Kidney (tissue), 14 donors: Measurements from ENCODE around the gene DAZAP1. TPM values are rescaled to one million over a fixed set of nuclear protein-coding genes. Genes with fewer than 3 reads are reported as not detected.
"Not testable (repeated sequence)": the region's sequence is repeated elsewhere in the genome, so short reads cannot be mapped to it uniquely, and the experiment has no call there.

Experiments used
- DNase-seq, 5 donors: peaks; one replicate each; pipeline ENCODE4 v3.0.0-alpha.2; 2013 to 2020
- FAIRE-seq: peaks from 2 replicates; lab custom pipeline; 2012; peaks lifted over from hg19 to GRCh38; lab: Jason Lieb, UNC
- H3K27ac ChIP-seq, 2 donors: one replicate each; pipeline ENCODE4 v1.7.0; 2013; ENCODE audit warnings: low read depth in 2 of 2, low read length in 2 of 2, inconsistent platforms in 1 of 2
- H3K27me3 ChIP-seq: one replicate; pipeline ENCODE4 v1.7.1; 2013; ENCODE audit warnings: low read length, inconsistent platforms; ENCODE audit not compliant: control insufficient read depth, insufficient read depth
- H3K36me3 ChIP-seq, 3 donors: one replicate each; pipeline versions ENCODE4 v1.7.0 to v1.7.1; 2013; ENCODE audit warnings: low read length in 3 of 3, control low read depth in 1 of 3, inconsistent platforms in 1 of 3; ENCODE audit not compliant: insufficient read depth in 3 of 3, control insufficient read depth in 2 of 3
- H3K4me1 ChIP-seq, 3 donors: one replicate each; pipeline versions ENCODE4 v1.7.0 to v1.7.1; 2013; ENCODE audit warnings: low read length in 3 of 3, inconsistent platforms in 1 of 3, low read depth in 1 of 3; ENCODE audit not compliant: control insufficient read depth in 2 of 3, insufficient read depth in 2 of 3
- H3K4me3 ChIP-seq, 3 donors: one replicate each; pipeline versions ENCODE4 v1.7.0 to v1.8.1; 2013; ENCODE audit warnings: low read length in 3 of 3, control low read depth in 1 of 3, inconsistent platforms in 1 of 3
- H3K9ac ChIP-seq, 3 donors: one replicate each; pipeline versions ENCODE4 v1.7.0 to v1.7.1; 2013; ENCODE audit warnings: low read length in 3 of 3, control low read depth in 1 of 3, inconsistent platforms in 1 of 3
- H3K9me3 ChIP-seq, 3 donors: one replicate each; pipeline versions ENCODE4 v1.7.0 to v1.7.1; 2013; ENCODE audit warnings: low read length in 3 of 3, control low read depth in 1 of 3, inconsistent platforms in 1 of 3; ENCODE audit not compliant: control insufficient read depth in 2 of 3, insufficient read depth in 1 of 3
- intact Hi-C: fragments of 100-400 bp; cut with DNase I; formaldehyde crosslinking; loops from one replicate; pipeline ENCODE4 v1.11.1; 2022
- polyA plus RNA-seq: library from polyadenylated mRNA; stranded (reverse); fragments of 350-450 nt; fragmentation: Illumina TruSeq; extraction: RNeasy Lipid Tissue Mini Kit (QIAGEN cat#74804); gene quantifications from one replicate; pipeline ENCODE4 v1.2.3, GENCODE V29; 2014; ENCODE audit warnings: low read depth, low replicate concordance; ENCODE audit not compliant: insufficient read depth
- total RNA-seq: library from RNA; stranded (reverse); fragmentation: NEBNext Ultra II Directional; extraction: Animal tissue kit (Norgen Biotek cat#: 25700); gene quantifications from one replicate; pipeline ENCODE4 v1.2.1, GENCODE V29; 2021
- TF ChIP-seq, protein P1 (sequence below): IDR thresholded peaks from 3 replicates; pipeline ENCODE4 v1.5.1; 2012; ENCODE audit warnings: mild to moderate bottlenecking, moderate library complexity, borderline replicate concordance; ENCODE audit not compliant: insufficient read depth; ENCODE audit errors: extremely low read depth
- donor health status: control.
- donor health status: control.
- donor health status: control.
- donor health status: control.
- donor health status: control.
- donor health status: DM: yes; HTN: yes; CAD: no.
- donor health status: Normal renal cell carcinoma (clear cell type).

Gene DAZAP1
- total and polyA plus RNA-seq, 2 donors from 2014 or later, result 47.7 to 98.5 TPM

DNA sequence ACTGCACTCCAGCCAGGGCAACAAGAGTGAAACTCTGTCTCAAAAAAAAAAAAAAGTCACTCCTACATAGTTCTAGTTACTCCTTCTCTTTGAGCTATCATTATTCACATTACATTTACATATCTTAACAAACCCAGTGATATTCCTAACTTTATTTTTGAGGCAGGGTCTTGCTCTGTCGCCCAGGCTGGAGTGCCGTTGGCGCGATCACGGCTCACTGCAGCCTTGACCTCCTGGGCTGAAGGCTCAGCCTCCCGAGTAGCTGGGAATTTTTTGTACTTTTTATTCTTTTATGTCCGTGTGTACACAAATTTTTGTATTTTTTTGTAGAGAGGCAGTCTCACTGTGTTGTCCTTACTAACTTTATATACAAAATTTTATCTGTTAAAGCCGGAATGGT lies 30.2 kb downstream of the DAZAP1 start:
- Histone ChIP-seq H3K27ac (no peak overlapping the region), H3K36me3 (peaks cover 2 to 25% (median 14%) of the 10 kb centered on the region in 3 donors), H3K9ac (peak overlapping the region in 1 of 3 donors; percentile 46), H3K4me3 (peak overlapping the region in 1 of 3 donors; percentile 86), H3K27me3 (no peaks in the 10 kb centered on the region), H3K9me3 (no peaks in the 10 kb centered on the region), H3K4me1 (peaks cover 0 to 12% (median 3%) of the 10 kb centered on the region in 3 donors)
- FAIRE-seq (no peak), DNase-seq (no peak)
- intact Hi-C loops, result no loop called here
- TF ChIP-seq, protein P1, sequence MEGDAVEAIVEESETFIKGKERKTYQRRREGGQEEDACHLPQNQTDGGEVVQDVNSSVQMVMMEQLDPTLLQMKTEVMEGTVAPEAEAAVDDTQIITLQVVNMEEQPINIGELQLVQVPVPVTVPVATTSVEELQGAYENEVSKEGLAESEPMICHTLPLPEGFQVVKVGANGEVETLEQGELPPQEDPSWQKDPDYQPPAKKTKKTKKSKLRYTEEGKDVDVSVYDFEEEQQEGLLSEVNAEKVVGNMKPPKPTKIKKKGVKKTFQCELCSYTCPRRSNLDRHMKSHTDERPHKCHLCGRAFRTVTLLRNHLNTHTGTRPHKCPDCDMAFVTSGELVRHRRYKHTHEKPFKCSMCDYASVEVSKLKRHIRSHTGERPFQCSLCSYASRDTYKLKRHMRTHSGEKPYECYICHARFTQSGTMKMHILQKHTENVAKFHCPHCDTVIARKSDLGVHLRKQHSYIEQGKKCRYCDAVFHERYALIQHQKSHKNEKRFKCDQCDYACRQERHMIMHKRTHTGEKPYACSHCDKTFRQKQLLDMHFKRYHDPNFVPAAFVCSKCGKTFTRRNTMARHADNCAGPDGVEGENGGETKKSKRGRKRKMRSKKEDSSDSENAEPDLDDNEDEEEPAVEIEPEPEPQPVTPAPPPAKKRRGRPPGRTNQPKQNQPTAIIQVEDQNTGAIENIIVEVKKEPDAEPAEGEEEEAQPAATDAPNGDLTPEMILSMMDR, result no peak

DNA sequence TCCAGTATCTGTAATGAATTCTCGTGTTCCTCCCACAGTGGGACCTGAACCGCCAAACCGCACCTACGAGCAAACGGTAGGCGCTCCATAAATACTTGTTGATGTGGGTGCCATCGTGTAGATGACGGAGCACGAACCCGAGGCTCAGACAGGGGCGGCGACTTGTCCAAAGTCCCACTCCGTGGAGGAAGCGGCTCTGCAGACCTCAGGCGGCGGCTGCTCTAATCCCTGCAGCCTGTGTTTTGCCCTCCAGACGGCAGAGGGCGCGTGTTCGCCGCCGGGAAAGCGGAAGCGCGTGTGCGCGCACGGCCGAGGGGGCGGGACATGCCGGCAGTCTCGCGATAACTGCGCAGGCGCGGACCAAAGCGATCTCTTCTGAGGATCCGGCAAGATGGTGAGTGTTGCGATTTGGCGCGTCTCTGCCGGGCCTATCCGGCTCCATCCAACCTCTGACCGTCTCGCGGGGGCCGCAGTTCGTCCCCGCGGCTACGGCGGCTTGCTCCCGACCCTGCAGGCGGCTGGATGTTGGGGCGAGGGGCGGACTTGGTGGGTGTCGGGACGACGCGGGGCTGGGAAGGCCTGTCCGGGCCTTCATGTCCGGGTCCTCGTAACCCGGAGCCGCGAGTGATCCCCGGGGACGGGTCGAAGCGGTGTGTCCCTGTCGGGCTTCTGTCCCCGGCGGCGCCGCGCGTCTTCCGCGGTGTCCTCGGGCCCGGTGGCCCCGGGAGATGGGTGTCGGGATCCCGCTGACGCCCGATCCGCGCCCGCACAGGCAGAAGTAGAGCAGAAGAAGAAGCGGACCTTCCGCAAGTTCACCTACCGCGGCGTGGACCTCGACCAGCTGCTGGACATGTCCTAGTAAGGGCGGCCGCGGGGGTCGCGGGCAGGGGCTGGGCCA lies 30.9 kb downstream of the DAZAP1 start, which contains the start of gene RPS15:
TSS of gene RPS15 (plus strand) at position 362 of the 898 bp plus-strand sequence. CDS start at position 392, 30 bp downstream.
- DNase-seq, result peak; percentile 96 to 98 (median 97)
- TF ChIP-seq, protein P1, result peak; percentile 98
- H3K9ac ChIP-seq, result peak within 1 kb of the TSS; percentile 43 to 89 (median 60)
- peaks cover 2 to 21% (median 14%) of the 10 kb centered on the region in 3 donors for H3K36me3 ChIP-seq
- H3K9me3 ChIP-seq, result no peaks in the 10 kb centered on the region
- H3K27me3 ChIP-seq, result no peaks in the 10 kb centered on the region
- peak within 1 kb of the TSS; percentile 68 to 86 (median 82) for H3K4me3 ChIP-seq
- intact Hi-C loops, result no loop called here
- FAIRE-seq, result no peak
- H3K4me1 ChIP-seq, result peaks cover 0 to 12% (median 3%) of the 10 kb centered on the region in 3 donors
- H3K27ac ChIP-seq, result peak within 1 kb of the TSS; percentile 80 to 91

DNA sequence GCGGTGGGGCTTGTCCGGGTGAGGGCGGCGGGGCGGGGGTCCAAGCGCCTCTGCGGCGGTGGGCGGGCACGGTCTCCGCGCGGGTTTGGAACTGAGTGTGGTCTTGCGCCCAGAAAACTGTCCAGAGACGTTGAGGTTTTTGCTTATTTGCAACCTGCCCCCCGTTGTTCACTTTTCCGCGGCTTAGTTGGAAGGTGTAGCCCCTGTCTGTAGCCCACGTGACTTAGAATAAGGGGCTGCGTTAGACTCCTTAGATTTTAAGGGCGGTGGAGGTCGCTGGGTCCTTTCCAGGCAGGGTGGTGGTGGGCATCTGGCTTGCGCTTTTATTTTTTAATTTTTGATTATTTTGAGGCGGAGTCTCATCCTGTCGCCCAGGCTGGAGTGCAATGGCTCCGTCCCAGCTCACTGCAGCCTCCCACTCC lies 31.6 kb downstream of the DAZAP1 start:
- DNase-seq (peak in 1 of 5 donors; percentile 53), FAIRE-seq (no peak)
- Histone ChIP-seq H3K4me1 (peaks cover 0 to 12% (median 3%) of the 10 kb centered on the region in 3 donors), H3K27ac (peak overlapping the region in 1 of 2 donors; percentile 91), H3K36me3 (peaks cover 2 to 21% (median 14%) of the 10 kb centered on the region in 3 donors), H3K27me3 (no peaks in the 10 kb centered on the region), H3K9me3 (no peaks in the 10 kb centered on the region), H3K4me3 (peak overlapping the region; percentile 68 to 86 (median 82)), H3K9ac (peak overlapping the region; percentile 43 to 89 (median 60))
- intact Hi-C loops, result no loop called here
- TF ChIP-seq, protein P1, result no peak

DNA sequence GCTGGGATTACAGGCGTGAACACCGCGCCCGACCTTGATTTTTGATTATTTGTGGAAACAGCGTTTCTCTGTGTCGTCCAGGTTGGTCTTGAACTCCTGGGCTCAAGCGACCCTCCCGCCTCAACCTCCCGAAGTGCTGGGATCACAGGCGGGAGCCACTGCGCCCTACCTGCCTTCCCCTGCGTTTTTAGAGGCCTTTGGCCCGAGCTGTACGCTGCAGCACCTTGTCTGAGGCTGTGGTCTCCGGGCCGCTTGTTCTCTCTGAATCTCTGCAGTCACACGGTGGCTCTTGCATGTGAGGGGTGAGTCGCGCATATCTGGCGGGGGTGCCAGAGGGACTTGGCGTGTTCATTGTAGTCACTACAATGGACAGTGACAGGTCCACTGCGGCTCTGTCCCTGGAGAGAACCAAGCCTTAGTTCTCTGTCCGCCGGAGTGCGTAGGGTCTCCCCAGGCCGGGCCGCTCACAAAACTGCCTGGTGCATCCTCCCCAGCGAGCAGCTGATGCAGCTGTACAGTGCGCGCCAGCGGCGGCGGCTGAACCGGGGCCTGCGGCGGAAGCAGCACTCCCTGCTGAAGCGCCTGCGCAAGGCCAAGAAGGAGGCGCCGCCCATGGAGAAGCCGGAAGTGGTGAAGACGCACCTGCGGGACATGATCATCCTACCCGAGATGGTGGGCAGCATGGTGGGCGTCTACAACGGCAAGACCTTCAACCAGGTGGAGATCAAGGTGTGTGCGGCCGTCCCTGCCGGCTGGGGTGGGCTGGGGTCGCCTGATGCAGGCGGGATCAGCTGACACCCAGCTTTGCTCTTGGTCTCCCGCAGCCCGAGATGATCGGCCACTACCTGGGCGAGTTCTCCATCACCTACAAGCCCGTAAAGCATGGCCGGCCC lies 32.4 kb downstream of the DAZAP1 start:
- H3K27me3 ChIP-seq, H3K9me3 ChIP-seq, H3K27ac ChIP-seq, DNase-seq, intact Hi-C loops, FAIRE-seq: not testable (repeated sequence)
- Histone ChIP-seq H3K4me1 (peaks cover 0 to 12% (median 3%) of the 10 kb centered on the region in 3 donors), H3K9ac (peak overlapping the region in 2 of 3 donors; percentile 41 to 89), H3K36me3 (peaks cover 2 to 21% (median 14%) of the 10 kb centered on the region in 3 donors), H3K4me3 (peak overlapping the region in 2 of 3 donors; percentile 24 to 86)
